Stimulated activated CD8-positive, alpha-beta memory T cell treated with anti-CD3 and anti-CD28 coated beads, Interleukin-4, amount 100 ng/mL, for 48 hours (primary cell): Measurements from ENCODE around the gene SLC47A1.
"Not testable (repeated sequence)": the region's sequence is repeated elsewhere in the genome, so short reads cannot be mapped to it uniquely, and the experiment has no call there.

Source experiments
- DNase-seq: peaks from one replicate; pipeline ENCODE4 v3.0.0-alpha.2; 2020

SLC47A1 gene, protein sequence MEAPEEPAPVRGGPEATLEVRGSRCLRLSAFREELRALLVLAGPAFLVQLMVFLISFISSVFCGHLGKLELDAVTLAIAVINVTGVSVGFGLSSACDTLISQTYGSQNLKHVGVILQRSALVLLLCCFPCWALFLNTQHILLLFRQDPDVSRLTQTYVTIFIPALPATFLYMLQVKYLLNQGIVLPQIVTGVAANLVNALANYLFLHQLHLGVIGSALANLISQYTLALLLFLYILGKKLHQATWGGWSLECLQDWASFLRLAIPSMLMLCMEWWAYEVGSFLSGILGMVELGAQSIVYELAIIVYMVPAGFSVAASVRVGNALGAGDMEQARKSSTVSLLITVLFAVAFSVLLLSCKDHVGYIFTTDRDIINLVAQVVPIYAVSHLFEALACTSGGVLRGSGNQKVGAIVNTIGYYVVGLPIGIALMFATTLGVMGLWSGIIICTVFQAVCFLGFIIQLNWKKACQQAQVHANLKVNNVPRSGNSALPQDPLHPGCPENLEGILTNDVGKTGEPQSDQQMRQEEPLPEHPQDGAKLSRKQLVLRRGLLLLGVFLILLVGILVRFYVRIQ

DNA sequence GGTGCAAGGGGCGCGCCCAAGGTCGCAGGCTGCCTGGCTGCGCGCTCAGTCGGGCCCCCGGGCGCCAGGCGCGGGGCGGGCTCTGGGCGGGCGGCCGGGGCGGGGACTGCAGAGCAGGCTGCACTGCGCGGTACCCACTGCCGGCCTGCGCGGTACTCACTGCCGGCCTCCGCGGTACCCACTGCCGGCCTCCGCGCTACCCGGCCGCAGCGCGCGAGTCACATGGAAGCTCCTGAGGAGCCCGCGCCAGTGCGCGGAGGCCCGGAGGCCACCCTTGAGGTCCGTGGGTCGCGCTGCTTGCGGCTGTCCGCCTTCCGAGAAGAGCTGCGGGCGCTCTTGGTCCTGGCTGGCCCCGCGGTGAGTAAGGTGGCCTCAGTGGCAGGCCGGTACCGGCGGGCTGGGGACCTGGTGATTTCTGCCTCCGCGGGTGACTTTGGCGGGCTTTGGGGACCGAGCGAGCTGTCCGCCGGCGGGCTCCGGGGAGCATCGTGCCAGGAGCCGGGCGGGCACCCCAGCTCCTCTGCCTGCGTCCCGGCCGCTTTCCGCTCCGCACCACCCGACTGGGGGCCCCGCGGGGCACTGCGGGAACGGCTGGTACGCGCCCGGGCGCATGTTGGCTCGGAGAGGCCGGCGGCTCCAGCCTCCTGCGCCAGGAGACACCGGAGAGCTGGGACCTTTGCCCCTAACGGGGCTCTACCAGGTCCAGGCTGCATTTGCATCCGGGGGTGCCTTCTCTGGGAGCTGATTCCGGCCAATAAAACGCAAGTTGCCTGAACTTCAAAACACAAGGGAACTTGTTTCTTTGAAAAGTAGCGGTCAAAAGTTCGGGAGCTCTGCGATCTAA is at the start of gene SLC47A1:
Gene SLC47A1 (plus strand): TSS at position 137 of the 844 bp plus-strand sequence. CDS start 86 bp downstream, at position 223.
- DNase-seq, result peak; percentile 44

DNA sequence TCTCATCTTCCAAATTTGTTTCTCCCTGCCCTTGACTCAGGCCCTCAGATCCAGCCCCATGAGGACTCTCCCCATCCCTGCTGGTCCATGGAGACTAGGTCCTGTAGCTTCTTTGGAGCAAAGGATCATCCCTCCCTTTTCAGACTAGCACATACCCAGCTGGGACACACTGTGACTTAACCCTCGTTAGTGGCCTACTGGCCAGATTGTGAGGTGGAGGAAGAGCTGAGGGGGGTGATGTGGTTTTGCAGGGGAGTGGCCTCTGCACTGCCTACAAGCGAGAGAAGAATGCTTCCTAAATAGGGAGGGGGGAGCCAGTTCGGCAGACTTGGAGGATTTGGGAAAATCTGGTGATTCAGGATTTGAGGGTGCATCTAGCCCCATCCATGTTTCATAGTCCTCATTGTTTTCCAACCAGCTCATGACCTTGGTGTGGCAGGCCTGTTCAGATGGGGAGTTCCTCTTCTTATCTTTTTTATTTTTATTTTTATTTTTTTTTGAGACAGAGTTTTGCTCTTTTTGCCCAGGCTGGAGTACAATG is 47.8 kb upstream of the SLC47A1 start:
- no peak for DNase-seq

DNA sequence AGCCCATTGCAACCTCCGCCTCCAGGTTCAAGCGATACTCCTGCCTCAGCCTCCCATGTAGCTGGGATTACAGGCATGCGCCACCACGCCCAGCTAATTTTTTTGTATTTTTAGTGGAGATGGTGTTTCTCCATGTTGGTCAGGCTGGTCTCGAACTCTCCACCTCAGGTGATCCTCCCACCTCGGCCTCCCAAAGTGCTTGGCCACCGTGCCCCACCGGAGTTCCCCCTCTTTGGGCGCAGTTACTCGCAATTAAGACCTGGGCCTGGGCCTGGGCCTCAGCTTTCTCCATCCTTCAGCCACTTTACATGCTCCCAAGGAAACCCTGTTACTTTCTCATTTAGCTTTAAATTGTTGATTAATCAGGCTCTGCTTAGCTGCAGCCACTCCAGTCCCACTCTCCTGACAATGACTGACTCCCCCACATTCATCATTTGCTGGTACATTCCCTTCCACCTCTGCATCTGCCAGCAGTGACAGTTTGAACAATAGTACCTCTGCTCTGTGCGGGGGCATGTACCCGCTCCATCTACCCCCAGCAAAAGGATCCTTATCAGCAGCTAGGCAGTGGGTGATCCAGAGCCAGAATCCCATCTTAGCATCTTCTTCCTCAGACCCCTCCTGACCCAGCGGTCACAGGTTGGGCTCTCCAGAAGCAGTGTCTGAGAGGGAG is 47.2 kb upstream of the SLC47A1 start:
- no peak for DNase-seq

DNA sequence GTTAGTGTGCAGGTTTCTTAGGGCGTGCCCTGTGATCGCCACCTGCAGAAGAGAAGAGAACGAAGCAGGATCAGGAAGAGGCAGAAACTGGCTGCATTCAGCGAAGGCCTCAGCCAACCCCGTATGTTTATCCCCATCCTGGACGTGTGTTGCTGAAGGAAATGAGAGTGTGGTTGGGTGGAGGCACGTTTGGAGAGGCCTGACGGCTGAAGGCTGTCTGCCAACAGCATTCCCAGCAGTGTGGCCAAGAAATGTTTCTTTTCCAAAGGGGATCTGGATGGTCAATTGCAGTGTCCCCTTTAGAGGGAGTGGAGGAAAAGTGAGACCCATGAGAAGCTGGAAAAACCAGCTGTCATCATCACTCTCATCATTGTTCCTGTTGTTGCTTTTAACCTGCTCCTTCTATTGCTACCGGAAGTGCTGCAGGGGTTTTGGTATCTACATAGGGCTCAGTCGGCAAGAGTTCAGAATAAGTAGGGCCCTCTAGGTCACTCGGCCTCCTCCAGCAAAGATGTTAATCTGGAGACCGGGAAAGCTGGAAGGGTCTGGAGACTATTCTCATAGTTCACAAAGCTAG is 46.5 kb upstream of the SLC47A1 start:
- DNase-seq, result no peak

DNA sequence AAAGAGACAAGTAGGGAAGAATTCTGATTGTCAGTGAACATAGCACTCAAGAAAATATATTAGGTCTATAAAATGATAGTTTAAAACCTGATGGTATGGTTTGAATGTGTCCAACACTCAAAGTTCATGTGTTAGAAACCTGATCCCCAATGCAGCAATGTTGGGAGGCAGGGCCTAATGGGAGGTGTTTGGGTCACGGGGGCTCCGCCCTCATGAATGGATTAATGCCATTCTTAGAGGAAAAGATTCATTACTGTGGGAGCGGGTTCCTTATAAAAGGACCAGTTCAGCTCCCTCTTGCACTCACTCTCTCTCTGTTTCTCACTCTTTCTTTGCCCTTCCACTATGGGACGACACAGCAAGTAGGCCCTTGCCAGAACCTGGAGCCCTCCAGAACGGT is 41.5 kb upstream of the SLC47A1 start:
- no peak for DNase-seq

DNA sequence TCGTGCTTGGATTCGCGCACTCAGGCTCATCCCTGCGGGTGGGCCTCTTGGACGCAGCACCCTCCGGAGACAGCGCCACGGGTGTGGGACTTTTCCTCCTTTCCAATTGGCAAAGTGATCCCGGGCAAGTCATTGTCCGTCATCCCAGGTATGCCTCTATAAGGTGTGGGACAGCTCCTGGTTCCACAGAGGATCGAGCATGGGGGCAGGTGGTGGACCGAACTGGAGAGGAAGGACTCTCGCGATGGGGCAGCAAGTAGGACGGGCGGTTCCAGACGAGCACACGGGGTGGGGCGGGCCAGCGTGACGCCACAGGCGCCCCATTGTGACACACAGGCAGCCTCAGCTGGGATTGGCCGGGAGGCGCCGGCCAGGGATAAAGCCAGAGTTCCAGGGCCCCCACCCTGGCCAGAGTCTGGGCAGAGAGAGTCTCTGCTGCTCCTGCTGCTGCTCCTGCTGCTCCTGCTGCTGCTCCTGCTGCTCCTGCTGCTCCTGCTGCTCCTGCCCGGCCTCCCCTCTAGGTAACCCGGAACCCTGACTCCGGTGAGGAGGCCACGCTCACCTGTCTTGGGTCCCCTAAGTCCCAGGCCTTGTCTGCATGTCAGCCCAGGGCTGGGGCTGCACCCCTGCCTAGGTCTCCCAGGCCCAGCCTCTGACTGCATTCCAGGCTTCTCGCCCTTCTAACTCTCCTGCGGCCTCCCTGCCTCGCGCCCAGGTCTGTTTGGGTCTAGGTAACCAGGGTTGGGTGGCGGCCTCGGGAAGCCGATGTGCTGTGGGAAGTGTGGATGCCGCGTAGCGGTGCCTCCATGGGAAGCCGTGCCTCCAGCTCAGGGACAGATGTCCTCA is 38.5 kb upstream of the SLC47A1 start:
- DNase-seq, result no peak

DNA sequence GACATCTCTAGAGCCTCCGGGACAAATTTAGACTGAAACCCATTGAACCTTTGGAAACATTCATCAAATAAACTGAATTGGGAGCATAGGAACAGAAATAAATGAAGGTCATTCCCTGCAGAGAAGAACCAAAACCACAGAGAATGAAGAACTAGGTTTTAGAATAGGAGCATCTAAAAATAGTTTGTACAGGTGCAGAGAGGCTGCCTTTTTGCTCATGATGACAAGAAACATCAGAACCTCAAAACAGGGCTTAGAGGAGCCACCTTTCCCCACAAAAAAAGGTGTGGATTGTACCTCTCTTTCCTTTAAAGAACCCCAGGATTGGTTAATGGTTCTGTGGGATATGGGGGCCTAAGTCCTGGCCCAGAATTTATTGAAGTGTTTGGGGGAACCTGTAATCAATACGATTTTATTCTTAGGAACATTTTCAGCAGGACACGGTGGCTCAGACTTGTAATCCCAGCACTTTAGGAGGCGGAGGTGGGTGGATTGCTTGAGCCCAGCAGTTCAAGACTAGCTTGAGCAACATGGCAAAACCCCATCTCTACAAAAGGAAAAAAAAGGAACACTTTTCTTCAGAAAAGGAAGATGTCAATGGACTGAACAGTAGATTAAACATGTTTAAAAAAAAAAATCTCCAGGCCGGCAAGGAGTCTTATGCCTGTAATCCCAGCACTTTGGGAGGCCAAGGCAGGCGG is 37.7 kb upstream of the SLC47A1 start:
- DNase-seq, result no peak

DNA sequence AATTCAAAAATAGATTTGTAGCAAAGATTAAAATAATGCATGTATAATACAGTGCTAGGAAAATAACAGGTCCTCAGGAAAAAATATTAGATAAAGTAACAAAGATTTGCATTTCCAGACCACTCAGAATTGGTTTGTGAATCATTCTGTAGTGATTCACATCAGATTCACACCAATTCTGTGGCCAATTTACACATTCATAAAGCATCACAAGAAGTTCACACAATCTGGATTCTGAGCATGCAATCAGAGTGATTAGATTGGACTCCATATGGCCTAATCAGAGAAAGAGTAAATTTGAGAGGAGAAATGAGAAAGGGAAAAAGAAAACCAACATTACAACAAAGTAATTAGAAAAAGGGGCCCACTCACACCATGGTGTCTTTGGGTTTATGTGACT is 36.0 kb upstream of the SLC47A1 start:
- DNase-seq, result no peak

DNA sequence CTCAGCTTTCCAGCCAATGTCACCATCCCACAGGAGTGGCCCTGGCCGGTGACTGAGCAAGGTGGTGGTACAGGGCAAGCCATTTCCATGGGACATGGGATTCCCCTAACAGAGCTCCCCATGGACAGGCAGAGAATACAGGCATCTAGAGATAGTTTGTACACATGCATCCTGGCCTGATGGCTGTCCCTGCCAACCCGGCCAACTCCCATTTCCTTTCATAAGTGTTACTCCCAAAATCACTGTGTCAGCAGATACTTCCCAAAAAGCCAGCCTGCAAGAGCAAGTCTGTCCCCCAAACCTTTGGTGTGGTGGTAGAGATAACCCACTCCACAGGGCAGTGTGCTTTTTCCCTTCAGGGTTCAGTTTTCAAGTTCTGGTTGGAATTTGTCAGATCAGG is 32.4 kb upstream of the SLC47A1 start:
- no peak for DNase-seq

DNA sequence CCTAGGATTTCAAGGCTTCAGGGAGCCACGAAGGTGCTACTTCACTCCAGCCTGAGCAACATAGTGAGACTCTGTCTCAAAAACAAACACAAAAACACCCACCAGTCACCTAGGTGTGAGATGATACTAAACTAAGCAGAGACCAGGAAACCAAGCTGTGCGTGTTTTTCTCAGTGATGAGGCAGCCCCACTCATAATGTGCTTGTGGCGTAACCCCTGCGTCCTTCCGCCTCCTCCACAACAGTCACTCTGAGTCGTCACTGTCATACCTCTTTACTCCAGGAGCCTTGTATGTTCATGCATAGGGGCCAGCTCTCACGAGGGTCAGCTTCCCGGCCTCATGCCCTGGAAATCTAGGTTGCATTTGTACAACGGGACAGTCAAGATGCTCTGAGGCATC is 31.1 kb upstream of the SLC47A1 start:
- DNase-seq, result peak; percentile 56

DNA sequence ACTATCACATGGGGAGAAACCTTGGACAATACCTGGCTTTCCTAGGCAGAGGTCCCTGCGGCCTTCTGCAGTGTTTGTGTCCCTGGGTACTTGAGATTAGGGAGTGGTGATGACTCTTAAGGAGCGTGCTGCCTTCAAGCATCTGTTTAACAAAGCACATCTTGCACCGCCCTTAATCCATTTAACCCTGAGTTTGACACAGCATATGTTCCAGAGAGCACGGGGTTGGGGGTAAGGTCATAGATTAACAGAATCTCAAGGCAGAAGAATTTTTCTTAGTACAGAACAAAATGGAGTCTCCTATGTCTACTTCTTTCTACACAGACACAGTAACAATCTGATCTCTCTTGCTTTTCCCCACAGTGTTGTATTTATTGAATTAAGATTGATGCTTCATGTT is 28.1 kb upstream of the SLC47A1 start:
- not testable (repeated sequence) for DNase-seq

DNA sequence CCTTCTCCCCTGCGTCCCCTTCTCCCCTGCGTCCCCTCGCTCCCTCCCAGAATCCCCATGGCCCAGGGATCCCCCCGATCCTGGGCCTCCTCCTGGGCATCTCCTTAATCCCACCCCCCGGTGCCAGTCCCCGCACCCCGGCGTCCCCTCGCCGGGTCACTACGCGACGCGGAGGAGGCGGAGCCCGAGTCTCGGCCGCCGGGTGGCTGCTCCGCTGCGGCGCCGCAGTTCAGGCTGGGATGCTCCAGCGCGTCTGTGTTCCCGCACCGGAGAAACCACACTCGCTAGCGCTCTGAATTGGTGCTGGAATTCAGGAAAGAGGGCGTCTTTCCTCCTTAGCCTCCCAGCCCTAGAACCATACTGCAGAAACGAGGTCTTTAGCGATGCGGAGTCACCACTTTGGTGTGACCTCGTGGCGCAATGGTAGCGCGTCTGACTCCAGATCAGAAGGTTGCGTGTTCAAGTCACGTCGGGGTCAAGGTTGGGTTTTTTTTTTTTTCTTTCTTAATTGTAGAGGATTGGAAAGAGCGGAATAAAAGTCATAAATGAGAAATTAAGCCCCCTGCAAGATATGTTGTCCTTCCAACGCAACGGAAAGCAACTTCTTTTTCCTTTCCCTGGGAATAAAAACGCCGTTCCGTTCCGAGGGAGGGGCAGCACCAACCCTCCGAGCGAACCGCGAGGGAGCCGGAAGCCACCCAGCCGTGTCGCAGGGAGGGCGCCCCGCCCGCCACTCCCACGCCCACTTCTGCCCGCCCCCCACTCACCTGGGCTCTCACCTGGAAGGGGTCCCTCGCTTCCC is 25.7 kb upstream of the SLC47A1 start:
- DNase-seq, result peak; percentile 92

DNA sequence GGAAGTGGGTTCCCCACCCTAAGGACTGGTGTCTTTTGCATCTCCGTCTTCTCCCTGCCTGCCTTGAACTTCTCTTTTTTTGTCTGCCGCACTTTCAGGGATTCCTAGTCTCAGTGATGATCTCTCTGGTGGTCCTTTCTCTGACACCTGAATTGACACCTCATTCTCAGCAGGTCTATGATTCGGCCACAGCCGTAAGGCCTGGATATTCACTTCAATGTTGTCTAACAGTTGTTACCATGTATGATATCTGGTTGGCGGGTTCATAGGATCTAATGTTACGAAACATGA is 25.1 kb upstream of the SLC47A1 start:
- DNase-seq, result no peak

DNA sequence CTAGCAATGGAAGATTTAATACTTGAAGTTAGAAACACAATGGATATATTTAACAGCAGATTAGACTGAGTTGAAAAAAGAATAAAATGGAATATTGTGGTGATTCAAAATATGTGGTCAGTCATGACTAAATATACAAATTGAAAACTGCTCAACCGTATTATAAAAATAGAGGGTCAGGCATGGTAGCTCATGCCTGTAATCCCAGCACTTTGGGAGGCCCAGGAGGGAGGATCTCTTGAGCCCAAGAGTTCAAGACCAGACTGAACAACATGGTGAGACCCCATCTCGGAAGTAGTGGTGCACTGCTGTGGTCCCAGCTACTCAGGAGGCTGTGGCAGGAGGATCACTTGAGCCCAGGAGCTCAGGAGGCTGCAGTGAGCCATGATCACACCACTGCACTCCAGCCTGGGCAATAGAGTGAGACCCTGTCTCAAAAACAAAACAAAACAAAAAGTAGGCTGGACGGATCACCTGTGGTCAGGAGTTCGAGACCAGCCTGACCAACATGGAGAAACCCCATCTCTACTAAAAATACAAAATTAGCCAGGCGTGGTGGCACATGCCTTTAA is 24.3 kb upstream of the SLC47A1 start:
- not testable (repeated sequence) for DNase-seq

DNA sequence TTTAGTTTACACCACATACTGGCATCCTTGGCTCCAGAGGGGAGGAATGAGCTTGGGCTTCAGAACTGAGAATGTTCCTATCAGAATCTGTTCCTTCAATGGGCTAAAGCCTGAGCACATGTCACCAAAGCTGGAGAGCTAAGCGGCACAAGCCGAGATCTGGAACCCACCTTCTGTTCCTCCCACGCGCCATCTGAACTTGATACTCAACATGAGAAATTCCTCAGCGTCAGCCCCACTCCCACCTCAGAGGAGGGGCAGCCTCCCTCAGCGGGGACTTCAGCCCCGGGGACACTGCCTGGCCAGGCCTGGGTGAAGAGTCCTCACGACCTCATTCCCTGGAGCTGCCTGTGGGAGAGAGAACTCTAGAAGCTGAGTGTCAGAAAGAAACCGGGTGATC is 22.8 kb upstream of the SLC47A1 start:
- DNase-seq, result no peak

DNA sequence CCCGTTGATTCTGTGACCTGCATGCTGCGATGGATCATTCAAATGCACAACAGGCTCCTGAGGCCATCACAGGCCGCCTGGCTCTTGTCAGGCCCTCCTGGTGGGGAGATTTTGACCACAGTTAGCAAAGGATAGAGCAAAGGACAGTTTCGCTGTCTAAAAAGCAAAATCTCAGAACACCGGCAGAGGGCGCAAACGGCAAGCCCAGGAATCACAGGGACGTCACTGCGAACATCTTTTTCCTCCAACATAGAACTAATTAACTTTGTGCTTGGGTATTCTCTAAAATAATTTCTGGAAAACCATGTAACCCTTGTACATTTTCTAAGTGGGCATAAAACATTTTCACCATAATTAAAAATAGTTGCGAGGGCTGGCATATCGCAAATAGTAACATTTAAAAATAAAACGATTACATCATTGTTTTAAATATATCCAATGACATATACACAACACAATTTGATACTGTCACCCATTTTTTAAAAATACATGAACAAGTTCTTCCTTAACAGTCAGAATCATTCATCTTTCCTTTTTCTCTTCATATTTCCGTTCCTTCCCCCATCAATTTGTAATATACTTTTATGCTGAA is 19.7 kb upstream of the SLC47A1 start:
- peak; percentile 77 for DNase-seq

DNA sequence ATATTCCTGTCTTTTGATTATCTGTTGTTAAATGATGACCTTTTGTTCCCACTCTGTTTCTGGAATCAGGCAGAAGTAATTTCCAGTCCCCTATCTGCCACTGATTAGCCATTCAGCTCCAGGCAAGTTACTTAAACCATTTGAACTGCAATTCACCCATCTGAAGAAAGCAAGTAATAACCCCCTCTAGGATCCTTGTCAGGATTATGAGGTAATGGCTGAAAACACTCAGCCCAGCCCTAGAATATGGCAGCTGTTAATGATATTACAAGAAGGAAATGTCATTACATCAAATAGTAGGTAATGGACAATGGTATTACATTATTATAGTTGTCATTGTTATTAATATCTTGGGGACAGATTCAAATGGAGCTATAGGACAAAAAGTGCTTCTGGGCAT is 16.0 kb upstream of the SLC47A1 start:
- no peak for DNase-seq

DNA sequence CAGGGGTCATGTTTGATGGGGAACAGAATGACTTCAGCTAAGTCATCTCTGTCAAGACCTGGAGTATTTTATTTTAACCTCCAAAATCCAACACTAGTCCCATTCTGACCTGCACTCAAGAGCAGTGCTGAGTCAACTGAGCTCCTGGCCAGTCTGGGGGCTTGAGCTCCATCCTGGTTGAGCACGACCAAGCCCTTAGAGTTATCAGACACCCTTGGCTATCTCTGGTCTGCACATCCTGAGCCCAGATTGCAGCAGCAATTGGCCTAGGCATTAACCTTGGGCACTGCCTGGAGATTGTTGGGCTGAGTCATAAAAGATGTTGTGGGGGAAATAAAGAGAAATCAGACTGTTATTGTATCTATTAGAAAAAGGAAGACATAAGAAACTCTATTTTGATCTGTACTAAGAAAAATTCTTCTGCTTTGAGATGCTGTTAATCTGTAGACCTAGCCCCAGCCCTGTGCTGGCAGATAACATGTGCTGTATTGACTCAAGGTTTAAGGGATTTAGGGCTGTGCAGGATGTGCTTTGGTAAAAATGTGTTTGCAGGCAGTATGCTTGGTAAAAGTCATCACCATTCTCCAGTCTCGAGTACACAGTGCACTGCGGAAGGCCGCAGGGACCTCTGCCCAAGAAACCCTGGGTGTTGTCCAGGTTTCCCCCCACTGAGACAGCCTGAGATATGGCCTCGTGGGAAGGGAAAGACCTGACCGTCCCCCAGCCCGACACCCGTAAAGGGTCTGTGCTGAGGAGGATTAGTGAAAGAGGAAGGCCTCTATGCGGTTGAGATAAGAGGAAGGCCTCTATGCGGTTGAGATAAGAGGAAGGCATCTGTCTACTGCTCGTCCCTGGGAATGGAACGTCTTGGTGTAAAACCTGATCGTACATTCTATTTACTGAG is 14.0 kb upstream of the SLC47A1 start:
- DNase-seq, result not testable (repeated sequence)
